Activated gamma-delta T cell (primary cell): ENCODE measurements around the gene NSG1.
"Not testable (repeated sequence)": the region's sequence is repeated elsewhere in the genome, so short reads cannot be mapped to it uniquely, and the experiment has no call there.

ENCODE experiments used
- DNase-seq: peaks from one replicate; lab custom pipeline; 2025; lab: John Stamatoyannopoulos, UW
- total RNA-seq, 2 donors: gene quantifications; one replicate each; lab custom pipeline; 2026; lab: John Stamatoyannopoulos, UW

The NSG1 gene, protein sequence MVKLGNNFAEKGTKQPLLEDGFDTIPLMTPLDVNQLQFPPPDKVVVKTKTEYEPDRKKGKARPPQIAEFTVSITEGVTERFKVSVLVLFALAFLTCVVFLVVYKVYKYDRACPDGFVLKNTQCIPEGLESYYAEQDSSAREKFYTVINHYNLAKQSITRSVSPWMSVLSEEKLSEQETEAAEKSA
- 38.7 to 38.8 reads per million in 2 donors for total RNA-seq

DNA sequence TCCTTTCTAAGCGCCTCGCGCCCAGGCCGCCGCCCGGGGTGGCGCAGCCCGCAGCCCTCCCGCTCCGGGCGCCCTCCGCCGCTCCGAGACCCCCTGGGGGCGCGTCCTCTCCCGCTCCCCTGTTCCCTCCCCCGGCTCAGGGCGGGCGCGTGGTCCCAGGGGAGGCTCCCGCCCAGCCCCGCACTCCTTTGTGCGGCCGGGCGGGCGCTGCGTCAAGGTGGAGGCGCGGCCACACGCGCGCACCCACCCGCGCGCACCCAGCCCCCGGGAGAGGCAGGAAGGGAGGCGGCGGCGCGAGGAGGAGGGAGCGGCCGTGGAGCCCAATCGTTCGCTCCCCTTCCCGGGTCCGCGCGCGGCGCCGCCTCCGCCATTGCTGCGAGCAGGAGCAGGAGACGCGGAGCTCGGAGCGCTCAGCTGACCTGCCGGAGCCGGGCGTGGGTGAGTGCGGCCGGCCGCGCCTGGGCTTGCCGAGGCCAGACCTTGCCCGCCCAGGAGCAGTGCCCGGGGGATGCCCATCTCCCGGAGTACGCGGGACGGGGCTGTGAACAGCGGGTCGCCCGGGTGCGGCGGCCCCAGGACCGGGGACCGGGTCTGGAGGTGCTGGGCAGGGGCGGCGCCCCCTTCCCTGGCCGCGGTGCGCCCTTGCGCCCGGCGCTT lies at the start of gene NSG1:
NSG1 (plus strand) TSS at position 367 of the 657 bp plus-strand sequence. CDS start 528 bp downstream, outside the sequence.
- peak; percentile 34 for DNase-seq

DNA sequence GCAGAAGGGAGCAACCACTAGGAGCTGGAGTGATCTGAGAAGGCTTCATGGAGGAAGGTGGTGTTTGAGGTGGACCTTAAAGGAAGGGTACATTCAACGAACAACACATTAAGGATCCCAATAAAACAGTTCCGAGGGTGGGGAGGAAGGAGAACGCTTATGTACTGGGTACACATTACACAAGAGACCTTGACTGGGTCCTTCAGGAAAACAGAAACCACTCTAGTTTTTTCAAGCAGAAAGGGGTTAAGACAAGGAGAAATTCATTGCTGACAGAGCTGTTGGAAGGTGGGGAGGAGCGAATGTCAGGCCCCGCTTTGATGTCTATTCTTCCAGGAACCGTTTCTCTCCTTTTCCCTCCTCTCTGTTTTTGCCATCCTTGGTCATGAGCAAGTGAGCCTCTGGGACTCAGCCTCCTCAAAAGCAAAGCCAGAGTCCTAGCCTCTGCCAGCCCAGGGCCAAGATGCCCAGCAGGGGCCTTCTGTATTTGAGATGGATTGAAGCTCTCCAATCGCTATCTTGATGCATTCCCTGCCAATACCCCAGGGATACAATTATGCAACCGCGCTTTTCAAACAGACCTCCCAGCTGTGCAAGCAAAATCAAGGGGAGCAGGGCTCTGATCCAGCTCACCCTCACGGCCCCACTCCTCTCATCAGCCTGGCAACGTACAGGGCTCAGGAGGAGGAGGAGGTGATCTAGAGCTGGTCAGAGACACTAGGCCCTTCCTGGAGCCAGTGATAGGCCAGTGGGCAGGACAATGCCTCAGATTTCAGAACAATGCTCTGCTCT lies 48.5 kb upstream of the NSG1 start:
- no peak for DNase-seq

DNA sequence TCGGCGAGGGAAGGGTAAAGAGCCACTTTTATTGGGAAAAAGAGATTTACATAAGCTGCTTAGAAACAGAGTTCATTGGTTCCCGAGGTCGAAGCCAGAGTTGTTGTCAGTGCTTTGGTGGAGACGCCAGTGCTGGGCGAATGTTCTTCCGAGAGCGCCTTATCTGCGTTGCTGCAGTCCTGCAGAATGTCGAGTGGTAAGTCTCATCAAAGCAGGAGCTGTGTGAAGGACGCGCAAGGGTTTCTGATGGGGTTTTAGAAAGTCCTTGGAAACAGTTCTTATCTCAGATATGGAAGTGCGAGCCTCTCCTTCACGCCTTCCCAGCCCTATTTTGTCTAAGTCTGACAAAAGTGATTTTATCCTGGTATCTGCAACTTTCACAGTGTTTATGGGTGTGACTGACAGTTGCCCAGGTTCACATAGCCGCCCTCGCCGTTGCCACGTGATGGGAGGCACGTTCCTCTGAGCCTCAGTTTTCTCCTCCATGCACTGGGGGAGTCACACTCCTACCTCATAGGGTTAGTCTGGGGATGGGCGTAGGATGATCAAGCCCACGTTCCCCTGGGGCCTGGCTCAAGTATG lies 47.3 kb upstream of the NSG1 start:
- no peak for DNase-seq

DNA sequence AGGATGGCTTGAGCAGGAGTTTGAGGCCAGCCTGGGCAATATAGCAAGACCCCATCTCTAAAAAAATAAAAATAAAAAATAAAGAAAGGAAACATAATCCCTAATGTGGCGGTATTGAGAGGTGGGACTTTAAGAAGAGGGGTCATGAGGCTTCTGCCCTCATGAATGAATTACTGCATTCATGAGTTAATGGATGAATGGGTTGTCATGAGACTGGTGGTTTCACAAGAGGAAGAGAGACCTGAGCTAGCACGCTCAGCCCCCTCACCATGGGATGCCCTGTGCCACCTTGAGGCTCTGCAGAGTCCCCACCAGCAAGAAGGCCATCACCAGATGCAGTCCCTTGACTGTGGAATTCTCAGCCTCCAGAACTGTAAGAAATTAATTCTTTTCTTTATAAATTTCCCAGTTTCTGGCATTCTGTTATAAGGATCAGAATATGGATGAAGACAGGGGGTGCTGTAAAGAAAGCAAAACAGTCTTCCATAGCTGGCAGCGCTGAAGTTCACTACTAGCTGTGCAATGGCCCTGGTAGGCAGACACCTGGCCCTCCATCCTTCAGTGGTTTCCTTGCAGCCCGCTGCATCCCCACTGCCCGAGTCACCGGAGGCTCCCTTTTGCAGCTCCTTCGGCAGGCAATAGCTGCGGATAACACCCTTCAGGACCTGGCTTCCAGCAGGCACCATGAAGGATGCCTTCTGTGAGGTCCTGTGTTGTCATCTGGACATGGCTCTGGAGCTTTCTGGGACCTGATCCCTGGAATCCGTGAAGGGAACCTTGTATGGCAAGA lies 44.8 kb upstream of the NSG1 start:
- no peak for DNase-seq

DNA sequence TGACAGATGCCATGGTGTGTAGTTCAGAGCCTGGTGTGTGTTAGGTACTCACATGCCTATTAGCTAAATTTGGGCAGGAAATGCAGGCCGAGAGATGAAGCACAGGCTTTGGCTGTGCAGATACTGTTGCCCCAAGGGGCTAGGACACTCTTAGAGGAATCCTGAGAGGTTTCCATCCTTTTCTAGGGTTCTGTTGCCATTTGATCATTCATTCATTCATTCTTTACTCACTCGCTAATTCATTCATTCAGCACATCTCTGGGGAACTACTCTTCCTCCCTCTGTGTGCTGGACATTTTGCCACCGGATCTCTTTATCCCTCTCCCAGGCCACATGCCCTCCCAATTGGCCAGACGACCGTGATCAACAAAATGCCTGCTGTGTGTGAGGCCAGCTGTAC lies 43.9 kb upstream of the NSG1 start:
- no peak for DNase-seq

DNA sequence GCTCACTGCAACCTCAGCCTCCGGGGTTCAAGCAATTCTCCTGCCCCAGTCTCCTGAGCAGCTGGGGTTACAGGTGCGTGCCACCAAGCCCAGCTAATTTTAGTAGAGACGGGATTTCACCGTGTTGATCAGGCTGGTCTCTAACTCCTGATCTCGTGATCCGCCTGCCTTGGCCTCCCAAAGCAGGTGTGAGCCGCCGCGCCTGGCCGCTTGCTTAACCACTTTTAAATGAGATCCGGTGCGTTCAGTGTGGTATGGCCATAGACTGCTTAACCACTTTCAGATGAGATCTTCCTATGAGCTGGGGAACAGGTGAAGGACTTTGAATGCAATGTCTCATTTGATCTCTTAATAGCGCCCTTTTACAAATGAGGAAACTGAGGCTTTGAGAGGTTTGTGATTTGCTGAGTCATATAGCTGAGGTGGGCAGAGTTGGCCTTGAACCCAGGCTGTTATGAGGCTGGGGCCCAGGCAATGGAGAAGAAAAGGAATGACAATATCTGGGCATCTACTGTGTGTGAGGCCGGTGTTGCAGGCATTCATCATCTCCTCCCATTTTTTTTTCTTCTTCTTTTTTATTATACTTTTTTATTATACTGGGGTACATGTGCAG lies 41.9 kb upstream of the NSG1 start:
- DNase-seq, result no peak

DNA sequence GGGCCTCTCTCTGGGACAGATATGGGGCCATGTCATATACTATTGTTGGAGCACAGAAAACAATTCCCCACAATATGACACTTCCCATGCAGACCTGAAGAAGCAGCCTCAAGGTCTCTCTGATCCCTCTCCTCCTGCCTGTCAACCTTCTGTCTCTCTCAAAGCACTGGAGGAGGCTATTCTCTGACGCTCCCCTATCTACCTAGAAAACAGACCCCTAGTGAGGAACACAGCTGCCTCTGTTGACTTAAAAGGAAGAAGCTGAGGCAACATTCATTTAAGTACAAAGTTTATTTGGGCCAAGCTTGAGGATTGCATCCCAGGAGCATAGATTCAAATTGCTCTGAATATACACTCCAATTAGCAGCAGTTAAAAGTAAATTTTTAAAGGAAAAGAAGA lies 39.3 kb upstream of the NSG1 start:
- no peak for DNase-seq

DNA sequence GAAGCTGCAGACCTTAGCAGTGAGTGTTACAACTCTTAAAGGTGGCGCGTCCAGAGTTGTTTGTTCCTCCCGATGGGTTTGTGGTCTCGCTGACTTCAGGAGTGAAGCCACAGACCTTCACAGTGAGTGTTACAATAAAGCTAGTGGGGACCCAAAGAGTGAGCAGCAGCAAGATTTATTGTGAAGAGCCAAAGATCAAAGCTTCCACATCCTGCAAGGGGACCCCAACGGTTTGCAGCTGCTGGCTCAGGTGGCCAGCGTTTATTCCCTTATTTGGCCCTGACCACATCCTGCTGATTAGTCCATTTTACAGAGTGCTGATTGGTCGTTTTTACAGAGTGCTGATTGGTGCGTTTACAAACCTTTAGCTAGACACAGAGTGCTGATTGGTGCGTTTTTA lies 38.3 kb upstream of the NSG1 start:
- DNase-seq, result not testable (repeated sequence)

DNA sequence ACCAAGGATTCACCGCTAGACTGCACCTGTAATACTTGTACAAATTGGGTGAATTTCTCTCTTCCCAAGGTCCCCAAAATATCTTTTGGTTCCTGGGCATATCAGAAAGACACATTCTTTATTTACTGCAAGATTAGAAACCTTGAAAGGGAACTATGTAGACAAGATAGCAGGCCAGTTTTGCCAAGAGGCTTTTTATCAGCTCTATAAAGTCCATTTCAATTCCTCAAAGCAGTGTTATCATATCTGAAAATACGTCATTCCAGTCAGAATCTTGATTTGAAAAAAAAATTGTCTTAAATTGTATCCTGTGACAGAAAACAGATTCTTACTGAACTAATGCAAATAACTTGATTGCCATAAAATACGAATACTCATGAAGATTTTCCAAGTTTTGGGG lies 37.0 kb upstream of the NSG1 start:
- DNase-seq, result no peak

DNA sequence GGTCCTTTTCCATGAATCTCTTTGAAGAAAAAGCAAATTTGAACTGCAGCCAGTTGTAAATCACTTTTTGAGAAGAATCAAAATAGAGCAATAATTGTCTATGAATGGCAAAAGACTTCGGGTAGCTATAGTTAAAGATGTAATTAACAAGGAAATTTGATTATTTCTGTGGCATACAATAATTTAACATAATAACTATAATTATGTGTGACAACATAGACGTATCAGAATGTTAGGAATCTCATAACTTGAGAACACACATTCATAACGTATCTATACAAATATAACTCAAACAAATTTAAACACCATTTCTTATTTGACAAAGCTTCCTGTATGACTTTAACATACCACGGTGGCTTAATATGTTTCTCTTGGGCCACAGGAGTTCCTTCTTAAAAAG lies 36.0 kb upstream of the NSG1 start:
- DNase-seq, result no peak

DNA sequence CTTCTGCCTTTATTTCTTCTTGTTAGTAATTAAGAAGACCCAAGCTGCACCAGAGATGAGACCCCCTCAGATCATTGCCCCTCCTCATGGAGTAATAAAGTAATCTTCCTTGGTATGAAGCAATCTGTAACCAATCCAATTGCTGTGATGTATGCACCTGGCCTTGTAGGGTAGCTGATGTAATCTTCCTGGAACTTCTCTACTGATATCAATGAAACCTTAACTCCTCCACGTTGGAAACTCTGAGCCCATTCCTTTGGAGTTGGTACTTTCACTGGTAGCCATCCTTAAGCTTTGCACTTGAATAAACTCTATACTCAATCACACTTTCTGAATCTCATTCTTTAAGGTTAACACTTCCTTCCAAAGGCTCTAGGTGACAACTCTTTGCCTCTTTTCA lies 31.6 kb upstream of the NSG1 start:
- no peak for DNase-seq

DNA sequence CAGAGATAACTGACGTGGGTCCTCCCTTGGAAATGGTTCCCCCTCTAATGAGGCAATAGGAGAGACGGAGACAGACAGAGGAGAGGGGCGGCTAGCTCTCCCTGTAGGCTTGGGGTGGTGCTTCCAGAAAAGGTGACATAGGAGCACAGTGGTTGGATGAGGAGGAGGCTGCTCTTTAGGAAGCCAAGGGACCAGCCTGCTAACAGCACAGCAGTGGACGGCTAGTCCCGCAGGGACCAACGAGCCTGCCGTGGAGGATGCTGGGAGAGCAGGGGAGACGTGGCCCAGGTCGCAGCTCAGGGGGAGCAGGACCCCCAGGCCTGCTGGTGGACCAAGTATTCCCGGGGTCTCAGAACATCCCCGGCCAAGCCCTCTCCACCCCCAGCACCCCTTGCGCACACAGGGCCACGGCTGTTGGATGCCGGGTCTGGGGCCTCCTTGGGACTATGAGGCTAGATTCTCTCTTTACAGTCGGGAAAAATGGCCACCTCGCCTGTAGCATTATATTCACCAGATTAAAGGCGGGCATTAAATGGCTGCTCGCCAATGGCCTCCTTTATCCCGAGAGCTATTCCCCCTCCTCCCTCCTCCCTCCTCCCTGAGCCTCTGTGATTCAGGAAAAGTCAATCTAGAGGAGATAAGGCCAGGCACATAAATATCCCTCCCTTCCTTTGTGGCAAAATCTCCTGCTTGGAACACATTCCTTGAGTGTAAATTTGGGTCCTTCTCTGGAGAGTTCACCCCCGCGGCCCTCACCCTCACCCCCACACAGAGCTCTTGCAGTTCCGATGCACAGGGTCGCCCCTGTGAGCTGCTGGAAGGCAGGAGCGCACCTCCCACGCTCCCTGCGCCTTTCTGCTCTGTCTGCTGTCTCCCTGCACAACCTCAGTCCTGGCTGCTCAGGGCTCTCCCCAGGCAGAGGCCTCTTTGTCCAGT lies 30.5 kb upstream of the NSG1 start:
- DNase-seq, result no peak

DNA sequence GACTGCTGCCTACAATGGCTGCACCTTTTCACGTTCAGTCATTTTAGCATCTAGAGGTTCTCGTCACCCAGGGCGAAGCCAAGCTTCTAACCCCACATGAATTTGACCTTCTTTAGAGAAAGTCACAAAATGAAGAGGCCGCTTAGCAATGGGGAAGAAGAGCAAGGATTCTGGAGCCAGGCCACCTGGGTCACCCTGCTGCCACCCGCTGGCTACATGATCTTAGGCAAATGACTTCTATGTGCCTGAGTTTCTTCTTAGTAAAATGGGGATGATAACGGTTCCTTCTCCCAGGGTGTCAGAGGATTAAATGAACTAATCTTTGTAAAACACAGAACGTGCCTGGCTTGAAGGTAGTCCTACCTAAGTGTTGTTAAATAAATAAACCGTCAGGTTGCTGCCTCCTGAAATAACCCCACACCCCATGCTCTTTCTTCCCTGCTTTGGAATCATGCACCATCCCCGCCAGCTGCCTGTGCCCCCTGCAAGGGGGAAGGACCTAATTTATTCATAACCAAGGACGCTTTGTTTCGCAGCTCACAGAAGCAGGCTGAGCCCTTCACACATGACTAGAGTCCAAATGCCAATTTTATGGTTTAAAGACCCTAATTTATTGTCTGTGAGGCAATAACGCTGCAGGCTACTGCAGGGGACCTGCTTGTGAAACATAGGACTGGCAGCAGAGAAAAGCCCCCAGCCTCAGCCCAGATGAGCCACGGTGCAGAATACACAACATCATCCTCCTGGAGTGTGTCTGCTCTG lies 28.6 kb upstream of the NSG1 start:
- DNase-seq, result no peak

DNA sequence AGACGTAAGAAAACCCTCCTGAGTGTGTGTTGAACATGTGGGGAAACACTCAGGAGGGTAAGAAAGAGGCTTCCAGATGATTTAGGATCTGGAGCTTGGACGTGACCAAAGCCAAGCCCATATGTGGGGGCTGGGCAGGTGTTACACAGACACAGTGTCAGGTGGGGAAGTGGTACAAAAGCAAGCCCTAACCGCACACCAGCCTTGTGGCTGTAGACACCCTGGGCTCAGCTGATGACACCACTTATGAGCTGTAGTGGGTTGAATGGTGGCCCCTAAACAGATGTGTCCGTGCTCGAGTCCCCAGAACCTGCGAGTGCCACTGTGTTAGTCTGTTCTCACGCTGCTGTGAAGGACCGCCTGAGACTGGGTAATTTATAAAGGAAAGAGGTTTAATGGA lies 25.0 kb upstream of the NSG1 start:
- DNase-seq, result no peak

DNA sequence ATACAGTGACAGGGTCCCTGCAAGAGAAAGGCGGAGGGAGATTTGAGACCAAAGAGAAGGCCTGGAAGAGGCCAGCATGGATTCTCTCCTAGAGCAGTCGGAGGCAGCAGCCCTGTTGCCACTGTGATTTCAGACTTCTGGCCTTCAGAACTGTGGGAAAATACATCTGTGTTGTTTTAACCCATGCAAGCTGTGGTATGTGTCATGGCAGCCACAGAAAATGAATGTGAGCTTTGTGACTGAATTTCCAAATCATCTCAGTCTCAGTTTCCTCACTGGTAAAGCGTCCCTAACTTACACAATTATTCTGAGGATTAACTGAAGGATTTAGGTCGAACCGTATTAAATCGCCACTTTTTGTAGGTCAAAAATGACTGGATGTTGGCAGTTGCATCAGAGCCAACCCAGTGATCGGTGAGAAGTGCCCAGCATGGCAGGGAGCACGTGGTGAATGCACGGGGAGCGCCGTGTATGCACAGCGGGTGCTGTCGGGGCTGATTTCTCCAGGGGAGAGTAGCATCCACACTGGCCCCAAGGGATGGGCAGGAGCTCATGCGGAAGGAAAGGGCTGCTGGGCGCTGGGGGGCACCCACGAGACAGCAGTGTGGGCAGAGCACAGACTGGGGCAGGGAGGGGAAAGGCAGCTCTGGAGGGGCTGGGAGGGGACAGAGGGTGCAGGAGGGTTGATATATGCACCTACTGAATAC lies 23.8 kb upstream of the NSG1 start:
- DNase-seq, result no peak

DNA sequence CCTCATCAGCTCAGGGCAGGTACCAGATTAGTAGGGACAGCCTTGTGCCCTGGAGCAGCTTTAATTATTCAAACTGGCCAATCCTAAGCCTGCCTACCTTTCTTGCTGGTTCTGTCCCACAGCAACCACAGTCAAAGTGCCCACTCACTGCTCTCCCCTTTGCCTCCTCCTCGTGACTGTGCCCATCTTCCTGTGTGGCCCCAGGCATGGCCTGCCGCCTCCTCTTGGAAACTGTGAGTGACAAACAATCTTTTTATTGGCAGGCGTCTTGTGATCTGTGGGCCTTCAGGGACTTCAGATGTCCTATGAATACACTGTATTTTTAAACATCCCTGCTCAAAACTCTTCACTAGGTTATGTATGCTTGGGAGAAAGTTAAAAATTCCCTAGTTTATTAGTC lies 22.8 kb upstream of the NSG1 start:
- no peak for DNase-seq

DNA sequence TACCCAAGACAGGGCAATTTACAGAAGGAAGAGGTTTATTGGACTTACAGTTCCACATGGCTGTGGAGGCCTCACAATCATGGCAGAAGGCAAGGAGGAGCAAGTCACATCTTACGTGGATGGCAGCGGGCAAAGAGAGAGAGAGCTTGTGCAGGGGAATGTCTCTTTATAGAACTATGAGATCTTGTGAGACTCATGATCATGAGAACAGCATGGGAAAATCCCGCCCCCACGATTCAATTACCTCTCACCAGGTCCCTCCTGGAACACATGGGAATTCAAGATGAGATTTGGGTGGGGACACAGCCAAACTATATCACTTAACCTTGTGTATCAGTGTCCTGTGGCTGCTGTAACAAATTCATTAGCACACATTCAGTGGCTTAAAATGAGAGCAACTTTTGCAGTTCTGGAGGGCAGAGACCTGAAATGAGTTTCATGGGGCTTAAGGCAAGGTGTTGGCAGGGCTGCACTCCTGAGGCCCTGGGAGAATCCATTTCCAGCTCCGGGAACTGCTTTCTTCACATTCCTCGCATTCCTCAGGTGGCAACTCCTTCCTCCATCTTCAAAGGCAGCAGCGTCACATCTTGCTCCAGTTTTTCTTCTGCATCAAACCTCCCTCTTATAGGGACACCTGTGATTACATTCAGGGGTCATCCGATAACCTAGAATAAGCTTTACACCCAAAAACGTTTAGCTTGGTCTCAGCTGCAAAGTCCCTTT lies 22.3 kb upstream of the NSG1 start:
- no peak for DNase-seq
